MM.1S (cell line): ENCODE data around the gene MIB2.

Experiments used
- CTCF ChIP-seq: fragments of 300-600 bp; sonication (generic); IDR thresholded peaks from 2 replicates; pipeline ENCODE4 v1.5.1; 2016; ENCODE audit warnings: antibody characterized with exemption, low read length, mixed read lengths
- EZH2 ChIP-seq: fragments of 300-600 bp; sonication (generic); optimal IDR thresholded peaks from 2 replicates; pipeline ENCODE3; 2017; ENCODE audit warnings: low read depth, mild to moderate bottlenecking, antibody characterized with exemption, low read length, mixed read lengths
- EZH2phosphoT487 ChIP-seq: fragments of 300-600 bp; sonication (generic); IDR thresholded peaks from 2 replicates; pipeline ENCODE4 v1.6.1; 2018; ENCODE audit warnings: antibody characterized with exemption, low read length

- TF ChIP-seq CTCF (no peak), EZH2phosphoT487 (no peak), EZH2 (no peak)
These were observed 15.1 kb downstream of the MIB2 start for GRCh38 chr1:1630191-1630964.
